DOHH2 (cell line): ENCODE data around the gene PDE7B.

Experiments used
- CTCF ChIP-seq: fragments of 200-600 bp; sonication (generic); IDR thresholded peaks from one replicate; pipeline ENCODE4 v1.5.1; 2014; ENCODE audit warnings: antibody characterized with exemption, mild to moderate bottlenecking, low read depth, low read length; ENCODE audit not compliant: poor library complexity, severe bottlenecking
- EZH2phosphoT487 ChIP-seq: fragments of 200-600 bp; sonication (generic); IDR thresholded peaks from 2 replicates; pipeline ENCODE4 v1.6.1; 2017; ENCODE audit warnings: borderline replicate concordance, mild to moderate bottlenecking, antibody characterized with exemption, low read length, moderate library complexity, mixed read lengths

- no peak for TF ChIP-seq CTCF
- TF ChIP-seq EZH2phosphoT487 = no peak
Measured at GRCh38 chr6:136163260-136163659, 311.8 kb downstream of the PDE7B start.
